Activated naive CD8-positive, alpha-beta T cell treated with anti-CD3 and anti-CD28 coated beads, Interleukin-2, amount 10 ng/mL, durations not matched to agents 7 days and 5 days (primary cell): ENCODE measurements around the gene CLMN. TPM values are rescaled to one million over a fixed set of nuclear protein-coding genes. Genes with fewer than 3 reads are reported as not detected.

Source experiments
- ATAC-seq: fragments of 150-1000 bp; cut with Tn5 transposase; one replicate; pipeline ENCODE4 v1.10.0; 2021; ENCODE audit warnings: low read depth, moderate library complexity
- POLR2A ChIA-PET: fragments of 350-600 bp; sonication (Branson Sonifier 250); formaldehyde crosslinking; loops from one replicate; lab custom pipeline; 2021; ENCODE audit warnings: antibody characterized with exemption; lab: Charles Lee
- DNase-seq: peaks from one replicate; pipeline ENCODE4 v3.0.0; 2021
- H3K27ac Mint-ChIP-seq: one replicate; pipeline ENCODE4 v1.8.0; 2022; ENCODE audit warnings: mild to moderate bottlenecking, mixed read lengths
- H3K27me3 Mint-ChIP-seq: one replicate; pipeline ENCODE4 v1.8.0; 2022; ENCODE audit warnings: mild to moderate bottlenecking, moderate library complexity, mixed read lengths
- H3K36me3 Mint-ChIP-seq: one replicate; pipeline ENCODE4 v1.8.0; 2021; ENCODE audit warnings: mild to moderate bottlenecking, mixed read lengths
- H3K4me1 Mint-ChIP-seq: one replicate; pipeline ENCODE4 v1.8.0; 2021; ENCODE audit warnings: mixed read lengths
- H3K4me3 Mint-ChIP-seq: one replicate; pipeline ENCODE4 v1.8.0; 2022; ENCODE audit warnings: mild to moderate bottlenecking, moderate library complexity, mixed read lengths
- H3K9me3 Mint-ChIP-seq: one replicate; pipeline ENCODE4 v1.8.0; 2021; ENCODE audit warnings: mixed read lengths
- total RNA-seq, 2 experiments: library from RNA; stranded (reverse); gene quantifications; one replicate each; pipeline ENCODE4 v1.2.3, GENCODE V29; 2021

Gene CLMN
- total RNA-seq, 2 experiments from 2014 or later = 3.7 to 4.3 TPM

- Mint-ChIP-seq H3K4me3 (no peak overlapping the region), H3K27ac (no peak overlapping the region), H3K9me3 (no peaks in the 10 kb centered on the region), H3K27me3 (peaks cover 9% of the 10 kb centered on the region), H3K36me3 (no peaks in the 10 kb centered on the region), H3K4me1 (no peaks in the 10 kb centered on the region)
- POLR2A ChIA-PET = no interaction called here
- no peak for ATAC-seq
- DNase-seq = no peak
Measured at GRCh38 chr14:95336192-95336760, 16.6 kb upstream of the CLMN start.

DNA sequence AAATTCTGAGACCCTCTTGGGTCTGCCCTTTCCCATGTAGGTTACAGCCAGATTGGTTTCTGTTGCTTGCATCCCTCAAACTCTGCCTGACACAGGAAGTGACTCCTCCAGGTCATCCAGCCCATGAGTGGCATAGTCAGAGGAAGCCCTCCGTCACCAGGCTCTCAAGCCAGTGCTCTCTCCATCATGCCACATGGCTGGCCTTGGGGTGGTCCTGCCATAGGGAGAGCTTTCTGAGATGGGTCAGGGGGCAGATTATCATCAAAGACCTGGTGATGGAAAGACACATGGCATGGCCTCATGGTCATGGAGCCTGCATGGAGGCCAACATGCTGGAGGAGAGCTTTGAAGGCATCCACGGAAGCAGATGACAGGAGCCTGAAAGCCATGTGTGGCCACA is 15.4 kb upstream of the CLMN start:
- H3K36me3 Mint-ChIP-seq = no peaks in the 10 kb centered on the region
- H3K9me3 Mint-ChIP-seq = no peaks in the 10 kb centered on the region
- H3K4me3 Mint-ChIP-seq = no peak overlapping the region
- H3K4me1 Mint-ChIP-seq = no peaks in the 10 kb centered on the region
- no peak overlapping the region for H3K27ac Mint-ChIP-seq
- no peak for ATAC-seq
- POLR2A ChIA-PET = no interaction called here
- H3K27me3 Mint-ChIP-seq = peaks cover 9% of the 10 kb centered on the region
- no peak for DNase-seq

- Mint-ChIP-seq H3K4me1 (no peaks in the 10 kb centered on the region), H3K4me3 (no peak overlapping the region), H3K36me3 (no peaks in the 10 kb centered on the region), H3K27ac (no peak overlapping the region), H3K27me3 (peaks cover 6% of the 10 kb centered on the region), H3K9me3 (no peaks in the 10 kb centered on the region)
- ATAC-seq = no peak
- POLR2A ChIA-PET = no interaction called here
- no peak for DNase-seq
Measured at GRCh38 chr14:95334044-95334443, 14.3 kb upstream of the CLMN start.

DNA sequence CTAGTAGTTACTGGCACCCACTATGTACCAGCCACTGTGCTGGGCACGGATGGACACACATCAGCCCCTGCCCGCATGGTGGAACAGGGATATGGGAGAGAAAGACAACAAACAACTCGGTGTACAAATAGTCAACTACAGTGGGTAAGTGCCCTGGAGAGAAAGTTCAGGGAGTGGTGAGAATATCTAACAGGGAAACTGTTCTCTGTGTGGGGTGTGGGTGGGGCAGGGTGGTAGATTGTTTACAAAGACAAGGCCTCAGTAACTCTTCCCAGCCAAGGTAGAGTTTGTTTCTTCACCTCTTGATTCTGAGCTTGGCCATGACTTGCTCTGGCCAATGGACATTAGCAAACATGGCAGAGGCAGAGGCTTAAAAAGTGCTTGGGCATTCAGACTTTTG is 12.9 kb upstream of the CLMN start:
- POLR2A ChIA-PET = no interaction called here
- H3K27ac Mint-ChIP-seq = no peak overlapping the region
- H3K27me3 Mint-ChIP-seq = peaks cover 8% of the 10 kb centered on the region
- H3K4me1 Mint-ChIP-seq = no peaks in the 10 kb centered on the region
- no peaks in the 10 kb centered on the region for H3K36me3 Mint-ChIP-seq
- DNase-seq = no peak
- no peaks in the 10 kb centered on the region for H3K9me3 Mint-ChIP-seq
- no peak for ATAC-seq
- no peak overlapping the region for H3K4me3 Mint-ChIP-seq

GRCh38 chr14:95331708-95332408 is 12.2 kb upstream of the CLMN start:
- POLR2A ChIA-PET = no interaction called here
- Mint-ChIP-seq H3K4me3 (no peak overlapping the region), H3K36me3 (no peaks in the 10 kb centered on the region), H3K27me3 (peaks cover 9% of the 10 kb centered on the region), H3K4me1 (no peaks in the 10 kb centered on the region), H3K27ac (no peak overlapping the region), H3K9me3 (no peaks in the 10 kb centered on the region)
- ATAC-seq = no peak
- no peak for DNase-seq

- Mint-ChIP-seq H3K36me3 (no peaks in the 10 kb centered on the region), H3K4me3 (no peak overlapping the region), H3K27ac (no peak overlapping the region), H3K9me3 (no peaks in the 10 kb centered on the region), H3K27me3 (peaks cover 6% of the 10 kb centered on the region), H3K4me1 (no peaks in the 10 kb centered on the region)
- ATAC-seq = no peak
- POLR2A ChIA-PET = interaction anchor here (0.7 kb wide), 1 partner anchor 9 kb away, joined by 3 read pairs; no protein-coding TSS in a partner anchor
- DNase-seq = no peak
Measured at GRCh38 chr14:95330591-95331370, 11.1 kb upstream of the CLMN start.

DNA sequence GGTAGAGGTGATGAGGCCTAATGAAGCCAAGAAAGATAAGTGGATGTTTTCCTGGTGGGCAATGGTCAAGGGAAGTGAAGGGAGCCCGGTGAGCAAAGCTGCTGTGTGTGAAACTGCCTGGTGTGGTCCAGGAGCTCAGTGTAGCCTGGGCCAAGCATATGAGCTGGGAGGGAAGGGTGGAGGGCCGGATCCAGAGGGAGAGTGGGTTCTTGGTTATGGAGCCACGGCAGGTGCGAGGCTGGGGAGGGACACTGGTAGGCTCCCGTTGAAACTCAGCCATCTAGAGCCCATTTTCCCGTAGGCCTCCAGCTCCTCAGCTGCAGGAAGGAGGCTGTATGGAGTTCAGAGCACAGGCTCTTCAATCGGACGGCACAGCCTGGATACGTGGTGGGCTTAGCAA is 10.2 kb upstream of the CLMN start:
- H3K27me3 Mint-ChIP-seq = peaks cover 6% of the 10 kb centered on the region
- H3K9me3 Mint-ChIP-seq = no peaks in the 10 kb centered on the region
- no peak overlapping the region for H3K4me3 Mint-ChIP-seq
- H3K4me1 Mint-ChIP-seq = no peaks in the 10 kb centered on the region
- DNase-seq (no peak), ATAC-seq (no peak)
- H3K27ac Mint-ChIP-seq = no peak overlapping the region
- no peaks in the 10 kb centered on the region for H3K36me3 Mint-ChIP-seq
- POLR2A ChIA-PET = no interaction called here

DNA sequence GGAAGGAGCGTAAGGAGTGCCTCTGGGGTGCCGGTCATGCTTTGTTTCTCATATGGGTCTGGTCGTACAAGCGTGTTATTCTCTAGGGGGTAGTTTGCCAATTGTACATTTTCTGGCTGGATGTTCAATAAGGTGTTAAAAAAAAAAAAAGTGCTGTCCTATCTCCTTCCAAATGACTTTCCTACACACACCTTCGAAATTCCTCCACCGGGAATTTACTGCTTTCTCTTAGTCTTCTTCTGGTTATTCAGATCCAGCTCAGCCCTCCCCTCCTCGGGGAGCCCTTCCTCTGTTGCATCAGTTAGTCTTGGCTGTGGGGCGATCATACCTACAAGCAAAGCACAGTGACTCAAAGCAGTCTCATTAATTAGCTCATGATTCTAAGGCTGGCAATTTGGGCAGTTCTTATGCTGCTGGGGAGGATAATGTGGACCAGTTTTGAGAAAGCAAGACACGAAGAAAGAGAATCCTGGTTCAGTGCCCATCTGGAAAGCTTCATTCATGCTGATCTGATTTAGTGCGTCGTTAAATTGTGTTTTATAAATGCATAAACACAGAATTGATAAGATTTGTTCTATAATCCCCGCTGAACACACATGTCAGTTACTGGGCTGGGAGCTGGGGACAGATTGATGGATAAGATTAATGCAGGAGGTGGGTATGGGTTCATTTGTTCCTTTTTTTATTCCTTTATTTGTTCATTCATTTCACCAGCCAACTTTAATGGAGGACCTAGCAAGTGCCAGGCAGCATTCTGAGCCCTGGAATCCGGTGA is 9.2 kb upstream of the CLMN start:
- Mint-ChIP-seq H3K36me3 (no peaks in the 10 kb centered on the region), H3K27me3 (peaks cover 11% of the 10 kb centered on the region), H3K27ac (no peak overlapping the region), H3K4me3 (no peak overlapping the region), H3K4me1 (no peaks in the 10 kb centered on the region), H3K9me3 (no peaks in the 10 kb centered on the region)
- ATAC-seq (no peak), DNase-seq (no peak)
- POLR2A ChIA-PET = no interaction called here

DNA sequence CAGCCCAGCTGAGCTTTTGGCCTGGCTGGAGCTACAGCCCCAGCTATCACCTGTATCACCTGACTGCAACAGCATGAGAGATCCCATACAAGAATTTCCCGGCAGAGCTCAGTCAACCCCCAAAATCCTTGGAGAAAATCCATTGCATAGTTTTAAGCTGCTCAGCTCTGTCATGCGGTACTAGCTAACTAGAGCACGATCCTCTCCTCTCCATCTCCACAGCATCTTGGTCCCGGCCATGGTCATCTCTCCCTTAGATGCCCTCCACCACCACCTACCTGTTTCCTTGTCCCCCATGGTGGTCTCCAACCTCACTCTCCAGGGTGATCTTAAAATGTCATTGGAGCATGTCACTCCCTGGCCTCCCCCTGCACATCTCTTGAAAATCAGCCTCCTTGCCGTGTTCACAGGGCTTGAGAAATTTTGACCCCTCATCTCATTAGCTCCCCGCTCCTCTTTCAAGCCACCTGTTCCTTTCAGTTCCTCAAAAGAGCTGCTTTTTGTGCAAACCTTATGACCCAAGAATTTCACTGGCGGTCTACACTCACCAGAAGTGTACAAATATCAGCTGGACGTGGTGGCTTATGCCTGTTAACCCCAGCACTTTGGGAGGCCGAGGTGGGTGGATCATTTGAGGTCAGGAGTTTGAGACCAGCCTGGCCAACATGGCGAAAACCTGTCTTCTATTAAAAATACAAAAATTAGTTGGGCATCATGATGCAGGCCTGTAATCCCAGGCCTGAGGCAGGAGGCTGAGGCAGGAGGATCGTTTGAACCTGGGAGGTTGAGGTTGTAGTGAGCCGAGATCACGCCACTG is 8.1 kb upstream of the CLMN start:
- Mint-ChIP-seq H3K27ac (no peak overlapping the region), H3K4me3 (no peak overlapping the region), H3K27me3 (peaks cover 15% of the 10 kb centered on the region), H3K9me3 (no peaks in the 10 kb centered on the region), H3K36me3 (no peaks in the 10 kb centered on the region), H3K4me1 (no peaks in the 10 kb centered on the region)
- DNase-seq (no peak), ATAC-seq (no peak)
- POLR2A ChIA-PET = no interaction called here

GRCh38 chr14:95326987-95327386 is 7.3 kb upstream of the CLMN start:
- no peak overlapping the region for H3K4me3 Mint-ChIP-seq
- POLR2A ChIA-PET = no interaction called here
- H3K4me1 Mint-ChIP-seq = no peaks in the 10 kb centered on the region
- no peak for DNase-seq
- no peaks in the 10 kb centered on the region for H3K36me3 Mint-ChIP-seq
- no peaks in the 10 kb centered on the region for H3K9me3 Mint-ChIP-seq
- peaks cover 15% of the 10 kb centered on the region for H3K27me3 Mint-ChIP-seq
- no peak for ATAC-seq
- no peak overlapping the region for H3K27ac Mint-ChIP-seq

GRCh38 chr14:95323917-95324316 is 4.2 kb upstream of the CLMN start:
- ATAC-seq (no peak), DNase-seq (no peak)
- Mint-ChIP-seq H3K9me3 (no peaks in the 10 kb centered on the region), H3K4me1 (peaks cover 2% of the 10 kb centered on the region), H3K4me3 (no peak overlapping the region), H3K27me3 (peaks cover 23% of the 10 kb centered on the region), H3K27ac (no peak overlapping the region), H3K36me3 (no peaks in the 10 kb centered on the region)
- POLR2A ChIA-PET = no interaction called here

DNA sequence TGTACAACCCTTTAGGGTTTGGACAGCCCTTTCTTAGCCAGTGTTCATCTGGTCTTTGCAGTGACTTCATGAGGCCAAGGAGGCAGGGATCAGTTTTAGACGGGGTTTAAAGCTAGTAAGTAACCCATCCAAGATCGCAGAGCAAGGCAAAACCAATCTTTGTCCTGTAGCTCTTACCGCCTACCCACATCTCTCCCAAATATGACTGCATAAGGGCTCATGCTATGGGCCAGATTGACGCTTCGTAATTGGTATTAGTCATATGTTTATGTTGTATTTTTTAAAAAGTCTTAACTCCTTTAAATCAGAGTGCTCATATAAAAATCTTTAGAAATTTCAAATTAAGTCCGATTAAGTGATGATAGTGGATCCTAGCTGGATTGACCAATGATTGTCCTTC is 3.7 kb upstream of the CLMN start:
- DNase-seq (no peak), ATAC-seq (no peak)
- no peaks in the 10 kb centered on the region for H3K36me3 Mint-ChIP-seq
- no peak overlapping the region for H3K27ac Mint-ChIP-seq
- H3K9me3 Mint-ChIP-seq = no peaks in the 10 kb centered on the region
- H3K4me3 Mint-ChIP-seq = no peak overlapping the region
- POLR2A ChIA-PET = no interaction called here
- H3K4me1 Mint-ChIP-seq = peaks cover 7% of the 10 kb centered on the region
- peaks cover 27% of the 10 kb centered on the region for H3K27me3 Mint-ChIP-seq

DNA sequence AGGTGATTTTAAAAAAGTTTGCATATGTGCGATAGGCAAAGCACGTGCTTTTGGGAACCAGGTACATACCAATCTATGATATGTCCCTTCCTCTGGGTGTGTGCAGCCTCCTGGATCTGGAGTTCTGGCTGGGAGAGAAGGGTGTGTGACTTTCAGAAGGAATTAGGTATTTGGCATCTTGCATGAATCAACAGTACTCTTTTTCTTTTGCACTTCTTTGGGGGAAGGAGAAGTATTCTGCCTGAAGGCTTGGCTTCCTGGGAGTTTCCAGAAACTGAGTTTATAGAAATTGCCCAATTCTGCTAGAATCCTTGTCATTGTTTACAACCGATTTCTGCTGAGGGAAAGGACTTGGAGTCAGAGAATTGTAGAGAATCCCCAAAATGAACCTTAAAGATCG is 2.9 kb upstream of the CLMN start:
- no peak for ATAC-seq
- no peak for DNase-seq
- Mint-ChIP-seq H3K36me3 (no peaks in the 10 kb centered on the region), H3K27me3 (peaks cover 31% of the 10 kb centered on the region), H3K9me3 (no peaks in the 10 kb centered on the region), H3K4me1 (peaks cover 10% of the 10 kb centered on the region), H3K4me3 (no peak overlapping the region), H3K27ac (no peak overlapping the region)
- POLR2A ChIA-PET = no interaction called here
